ENCODE measurements around the gene STX8. TPM values are rescaled to one million over a fixed set of nuclear protein-coding genes. Genes with fewer than 3 reads are reported as not detected.

STX8 gene
- polyA plus RNA-seq, 1 of the 3 experiments (the other 2 are of a cell fraction), result 51.3 TPM

- CTCF ChIA-PET, result no interaction called here
- H3K4me3 ChIP-seq (ENCODE audit: low read depth in 2 of 2, low read length in 1 of 2), result no peak overlapping the region
- no peaks in the 10 kb centered on the region for H3K4me1 ChIP-seq (ENCODE audit: control insufficient read depth in 1 of 2, insufficient read depth in 2 of 2, low read depth in 1 of 2, low read length in 1 of 2)
- H3F3A ChIP-seq (replicated peaks; ENCODE audit: insufficient read depth), result no peaks in the 10 kb centered on the region
- H3K9ac ChIP-seq, result no peak overlapping the region
- H2AFZ ChIP-seq (ENCODE audit: low read depth), result no peak overlapping the region
- H3K9me3 ChIP-seq, result no peaks in the 10 kb centered on the region
- no peaks in the 10 kb centered on the region for H3K36me3 ChIP-seq (replicated peaks in 1 of 2; ENCODE audit: control insufficient read depth in 1 of 2, insufficient read depth in 2 of 2, low read length in 1 of 2)
- H4K20me1 ChIP-seq (ENCODE audit: insufficient read depth), result no peaks in the 10 kb centered on the region
- TF ChIP-seq MAX (IDR thresholded peaks at IDR 0.05; ENCODE audit: low read depth), result no peak
- no peak for TF ChIP-seq ZBTB33 (IDR thresholded peaks at IDR 0.05; ENCODE audit: borderline replicate concordance, low read depth)
- no peak for TF ChIP-seq FOXJ3 (CRISPR knock-in tag; IDR thresholded peaks at IDR 0.05)
- TF ChIP-seq TAF1 (IDR thresholded peaks at IDR 0.05; ENCODE audit: borderline replicate concordance, low read depth, low read length), result no peak
- TF ChIP-seq USF1 (IDR thresholded peaks at IDR 0.05; ENCODE audit: borderline replicate concordance, low read depth), result no peak
- TF ChIP-seq CHD2 (IDR thresholded peaks at IDR 0.05; ENCODE audit: low read length, partially characterized antibody), result no peak
- no peak for TF ChIP-seq SMC3 (IDR thresholded peaks at IDR 0.05; ENCODE audit: low read depth, low read length)
- no peak for TF ChIP-seq NRF1 (IDR thresholded peaks at IDR 0.05; ENCODE audit: low read depth, low read length)
- TF ChIP-seq GATA2 (CRISPR knock-in tag; IDR thresholded peaks at IDR 0.05), result no peak
- TF ChIP-seq FOSL2 (IDR thresholded peaks at IDR 0.05; ENCODE audit: borderline replicate concordance, low read depth), result no peak
- TF ChIP-seq PBX3 (IDR thresholded peaks at IDR 0.05), result no peak
- no peak for TF ChIP-seq REST (IDR thresholded peaks at IDR 0.05; ENCODE audit: low read depth, low read length)
- no peak for TF ChIP-seq ELF1 (IDR thresholded peaks at IDR 0.05)
- no peak for TF ChIP-seq RCOR1 (IDR thresholded peaks at IDR 0.05; ENCODE audit: low read length)
- TF ChIP-seq RFX5 (IDR thresholded peaks at IDR 0.05; ENCODE audit: low read length), result no peak
- TF ChIP-seq IRF3 (IDR thresholded peaks at IDR 0.05; ENCODE audit: low read depth, low read length), result no peak
- TF ChIP-seq MXI1 (IDR thresholded peaks at IDR 0.05; ENCODE audit: low read depth, low read length), result no peak
- no peak for TF ChIP-seq TCF12 (IDR thresholded peaks at IDR 0.05)
- no peak overlapping the region for H3K27ac ChIP-seq (ENCODE audit: low read depth in 2 of 2, low read length in 1 of 2)
- no peaks in the 10 kb centered on the region for H3K79me2 ChIP-seq (ENCODE audit: insufficient read depth)
- H3K9me2 ChIP-seq, result no peaks in the 10 kb centered on the region
- H3K4me2 ChIP-seq, result no peak overlapping the region
- POLR2A ChIA-PET, result no interaction called here
- H3K27me3 ChIP-seq (ENCODE audit: insufficient read depth), result no peaks in the 10 kb centered on the region
- 8% methylated on average over 2 of the region's 2 CpGs for WGBS (ENCODE audit: low lambda C conversion rate)
- no peak for DNase-seq
Measured at GRCh38 chr17:9615486-9615885, 39.9 kb upstream of the STX8 start.

Measured in SK-N-SH (cell line).